Measurements from ENCODE around the gene GNAQ. TPM values are rescaled to one million over a fixed set of nuclear protein-coding genes. Genes with fewer than 3 reads are reported as not detected.
"Not testable (repeated sequence)": the region's sequence is repeated elsewhere in the genome, so short reads cannot be mapped to it uniquely, and the experiment has no call there.

GNAQ gene
- total RNA-seq, 1 experiment from 2014 or later = 0.51 TPM

DNA sequence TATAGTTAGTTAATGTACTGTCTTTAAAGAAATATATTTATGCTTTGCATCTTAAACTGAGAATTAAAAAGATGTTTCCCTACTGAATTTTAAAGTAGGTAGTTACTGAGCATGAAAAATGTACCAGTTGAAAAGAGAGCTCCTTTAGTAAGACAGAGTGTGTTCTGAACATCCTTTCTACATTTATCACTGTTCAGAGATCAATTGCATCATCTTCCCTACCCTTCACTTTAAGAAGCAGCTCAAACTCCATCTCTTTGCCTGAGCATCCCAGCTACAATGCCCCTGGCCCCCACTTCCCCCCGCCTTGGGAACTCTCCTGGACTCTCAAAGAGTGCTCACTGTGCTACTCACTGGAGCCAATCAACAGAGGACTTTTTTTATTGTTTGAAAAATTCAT lies 164.7 kb downstream of the GNAQ start:
- H3K4me3 ChIP-seq (ENCODE audit: low read length) = no peak overlapping the region
- no peak overlapping the region for H2AFZ ChIP-seq (ENCODE audit: low read length)
- ATAC-seq (no peak), DNase-seq (no peak)
- no peaks in the 10 kb centered on the region for H3K4me1 ChIP-seq (ENCODE audit: insufficient read depth, low read length)
- H3K36me3 ChIP-seq (ENCODE audit: low read depth, low read length) = no peaks in the 10 kb centered on the region; the same call in 1 of the 2 replicates
- H3K9me3 ChIP-seq (ENCODE audit: low read length) = no peaks in the 10 kb centered on the region
- no peaks in the 10 kb centered on the region for H3K27me3 ChIP-seq (ENCODE audit: low read length)
- no peaks in the 10 kb centered on the region for H3F3A ChIP-seq (ENCODE audit: low read length, unreplicated experiment)
- POLR2A ChIA-PET (ENCODE audit: unreplicated experiment) = no interaction called here
- H3K79me2 ChIP-seq (ENCODE audit: low read length) = no peaks in the 10 kb centered on the region
- H3K9me2 ChIP-seq (replicated peaks; ENCODE audit: low read length) = no peaks in the 10 kb centered on the region
- H3K9ac ChIP-seq (ENCODE audit: low read length) = no peak overlapping the region
- no TSS peak for BruUV-seq (replicated peaks)
- TF ChIP-seq EZH2phosphoT487 (IDR thresholded peaks at IDR 0.05; ENCODE audit: borderline replicate concordance, low read length) = no peak
- no peak overlapping the region for H3K27ac ChIP-seq (ENCODE audit: low read length)
- CTCF ChIA-PET = no interaction called here
- H4K20me1 ChIP-seq (ENCODE audit: low read length) = no peaks in the 10 kb centered on the region
- H3K4me2 ChIP-seq (ENCODE audit: low read length) = no peak overlapping the region
- intact Hi-C loops (cut with micrococcal nuclease) = no loop called here

DNA sequence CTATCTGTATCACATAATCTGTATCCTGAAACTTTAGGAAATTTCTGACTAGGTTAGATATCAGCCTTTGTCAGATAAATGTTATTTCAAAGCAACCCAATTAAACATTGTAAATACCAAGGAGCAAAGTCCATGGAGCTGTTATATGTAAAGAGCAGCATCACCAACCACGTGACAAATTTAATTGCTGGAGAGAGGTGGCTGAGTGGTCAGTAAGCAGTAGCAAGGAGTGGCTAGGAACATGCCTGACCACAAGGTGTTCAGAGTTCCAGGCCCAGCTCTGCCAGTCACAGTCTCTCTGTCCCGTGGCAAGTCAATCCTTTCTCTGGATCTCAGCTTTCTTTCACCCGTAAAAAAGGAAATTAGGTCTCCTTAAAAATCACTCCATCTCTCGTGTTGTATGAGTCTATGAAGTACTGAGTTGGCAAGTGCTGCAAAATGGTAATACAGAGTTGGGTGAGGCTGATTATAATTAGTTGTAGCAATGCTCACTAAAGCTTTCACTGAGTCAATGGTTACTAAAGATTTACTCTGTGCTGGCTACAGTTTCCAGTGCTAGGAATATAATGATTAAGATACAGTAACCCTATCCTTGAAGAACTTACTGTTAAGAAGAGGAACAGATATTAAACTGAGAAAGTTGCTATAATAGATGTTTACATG lies 166.1 kb downstream of the GNAQ start:
- Histone ChIP-seq H3K9ac (ENCODE audit: low read length) (no peak overlapping the region), H3K36me3 (ENCODE audit: low read depth, low read length) (no peaks in the 10 kb centered on the region; the same call in 1 of the 2 replicates), H3K27ac (ENCODE audit: low read length) (no peak overlapping the region), H2AFZ (ENCODE audit: low read length) (no peak overlapping the region), H3K4me1 (ENCODE audit: insufficient read depth, low read length) (no peaks in the 10 kb centered on the region), H3F3A (ENCODE audit: low read length, unreplicated experiment) (no peaks in the 10 kb centered on the region), H3K4me2 (ENCODE audit: low read length) (no peak overlapping the region), H3K9me3 (ENCODE audit: low read length) (no peaks in the 10 kb centered on the region), H3K4me3 (ENCODE audit: low read length) (no peak overlapping the region), H4K20me1 (ENCODE audit: low read length) (no peaks in the 10 kb centered on the region), H3K27me3 (ENCODE audit: low read length) (no peaks in the 10 kb centered on the region), H3K9me2 (replicated peaks; ENCODE audit: low read length) (no peaks in the 10 kb centered on the region), H3K79me2 (ENCODE audit: low read length) (no peaks in the 10 kb centered on the region)
- POLR2A ChIA-PET (ENCODE audit: unreplicated experiment) = interaction anchor here (0.7 kb wide), 1 partner anchor 30 kb away, joined by 5 read pairs; no protein-coding TSS in a partner anchor
- DNase-seq = no peak
- ATAC-seq = no peak; the same call in 1 of the 2 replicates
- no TSS peak for BruUV-seq (replicated peaks)
- CTCF ChIA-PET = no interaction called here
- intact Hi-C loops (cut with micrococcal nuclease) = no loop called here
- TF ChIP-seq CTCF (conservative IDR thresholded peaks at IDR 0.05; ENCODE audit: low read depth, low read length) = no peak
- no peak for TF ChIP-seq EZH2phosphoT487 (IDR thresholded peaks at IDR 0.05; ENCODE audit: borderline replicate concordance, low read length)
- TF ChIP-seq EZH2 (IDR thresholded peaks at IDR 0.05; ENCODE audit: low read length, unreplicated experiment) = no peak

DNA sequence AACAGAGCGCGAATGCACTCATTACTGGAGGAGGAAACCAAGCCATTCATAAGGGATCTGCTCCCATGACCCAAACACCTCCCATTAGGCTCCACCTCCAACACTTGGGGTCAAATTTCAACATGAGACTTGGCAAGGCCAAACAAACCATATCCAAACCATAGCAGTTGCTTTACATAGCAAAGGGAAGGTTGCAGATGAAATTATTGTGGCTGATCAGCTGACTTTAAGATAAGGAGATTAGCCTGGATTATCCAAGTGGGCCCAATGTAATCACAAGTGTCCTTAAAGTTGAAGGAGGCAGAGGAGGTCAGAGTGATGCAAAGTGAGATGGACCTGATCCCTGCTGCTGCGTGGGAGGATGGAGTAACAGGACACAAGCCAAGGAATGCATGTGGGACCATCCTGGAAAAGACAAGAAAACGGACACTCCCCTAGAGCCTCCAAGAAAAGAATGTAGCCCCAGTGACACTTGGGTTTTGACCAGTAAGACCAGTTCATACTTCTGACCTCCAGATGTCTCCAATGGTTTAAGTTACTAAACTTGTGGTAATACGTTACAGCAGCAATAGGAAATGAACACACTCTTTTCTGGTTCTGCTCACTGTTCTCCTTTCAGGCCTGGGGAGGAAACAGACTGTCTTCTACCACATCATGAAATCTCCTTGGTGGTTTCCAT lies 167.3 kb downstream of the GNAQ start:
- POLR2A ChIA-PET (ENCODE audit: unreplicated experiment) = no interaction called here
- no peaks in the 10 kb centered on the region for H4K20me1 ChIP-seq (ENCODE audit: low read length)
- H3F3A ChIP-seq (ENCODE audit: low read length, unreplicated experiment) = no peaks in the 10 kb centered on the region
- H3K4me1 ChIP-seq (ENCODE audit: insufficient read depth, low read length) = no peaks in the 10 kb centered on the region
- CTCF ChIA-PET = no interaction called here
- H3K9me2 ChIP-seq (replicated peaks; ENCODE audit: low read length) = no peaks in the 10 kb centered on the region
- ATAC-seq = no peak
- H3K4me3 ChIP-seq (ENCODE audit: low read length) = no peak overlapping the region
- H3K36me3 ChIP-seq (ENCODE audit: low read depth, low read length) = no peaks in the 10 kb centered on the region; the same call in 1 of the 2 replicates
- H3K9me3 ChIP-seq (ENCODE audit: low read length) = no peaks in the 10 kb centered on the region
- H3K9ac ChIP-seq (ENCODE audit: low read length) = no peak overlapping the region
- no peaks in the 10 kb centered on the region for H3K27me3 ChIP-seq (ENCODE audit: low read length)
- no peak for DNase-seq
- TF ChIP-seq CTCF (conservative IDR thresholded peaks at IDR 0.05; ENCODE audit: low read depth, low read length) (no peak), EZH2phosphoT487 (IDR thresholded peaks at IDR 0.05; ENCODE audit: borderline replicate concordance, low read length) (no peak), EZH2 (IDR thresholded peaks at IDR 0.05; ENCODE audit: low read length, unreplicated experiment) (no peak)
- intact Hi-C loops (cut with micrococcal nuclease) = no loop called here
- no peak overlapping the region for H3K4me2 ChIP-seq (ENCODE audit: low read length)
- H3K79me2 ChIP-seq (ENCODE audit: low read length) = no peaks in the 10 kb centered on the region
- no TSS peak for BruUV-seq (replicated peaks)
- no peak overlapping the region for H3K27ac ChIP-seq (ENCODE audit: low read length)
- no peak overlapping the region for H2AFZ ChIP-seq (ENCODE audit: low read length)

DNA sequence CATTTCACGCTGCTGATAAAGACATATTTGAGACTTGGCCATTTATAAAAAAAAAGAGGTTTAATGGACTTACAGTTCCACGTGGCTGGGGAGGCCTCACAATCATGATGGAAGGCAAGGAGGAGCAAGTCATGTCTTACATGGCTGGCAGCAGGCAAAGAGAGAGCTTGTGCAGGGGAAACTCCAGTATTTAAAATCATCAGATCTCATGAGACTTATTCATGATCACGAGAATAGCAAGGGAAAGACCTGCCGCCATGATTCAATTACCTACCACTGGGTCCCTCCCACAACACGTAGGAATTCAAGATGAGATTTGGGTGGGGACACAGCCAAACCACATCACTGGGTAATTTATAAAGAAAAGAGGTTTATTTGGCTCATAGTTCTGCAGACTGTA lies 168.0 kb downstream of the GNAQ start:
- H3F3A ChIP-seq (ENCODE audit: low read length, unreplicated experiment); H4K20me1 ChIP-seq (ENCODE audit: low read length); ATAC-seq; CTCF ChIA-PET; intact Hi-C loops (cut with micrococcal nuclease); H2AFZ ChIP-seq (ENCODE audit: low read length); POLR2A ChIA-PET (ENCODE audit: unreplicated experiment); H3K4me2 ChIP-seq (ENCODE audit: low read length); H3K4me3 ChIP-seq (ENCODE audit: low read length); H3K4me1 ChIP-seq (ENCODE audit: insufficient read depth, low read length); H3K27me3 ChIP-seq (ENCODE audit: low read length); H3K79me2 ChIP-seq (ENCODE audit: low read length); DNase-seq; H3K9me3 ChIP-seq (ENCODE audit: low read length); BruUV-seq (replicated peaks); H3K9me2 ChIP-seq (replicated peaks; ENCODE audit: low read length); H3K36me3 ChIP-seq (ENCODE audit: low read depth, low read length); H3K9ac ChIP-seq (ENCODE audit: low read length); H3K27ac ChIP-seq (ENCODE audit: low read length): not testable (repeated sequence)

DNA sequence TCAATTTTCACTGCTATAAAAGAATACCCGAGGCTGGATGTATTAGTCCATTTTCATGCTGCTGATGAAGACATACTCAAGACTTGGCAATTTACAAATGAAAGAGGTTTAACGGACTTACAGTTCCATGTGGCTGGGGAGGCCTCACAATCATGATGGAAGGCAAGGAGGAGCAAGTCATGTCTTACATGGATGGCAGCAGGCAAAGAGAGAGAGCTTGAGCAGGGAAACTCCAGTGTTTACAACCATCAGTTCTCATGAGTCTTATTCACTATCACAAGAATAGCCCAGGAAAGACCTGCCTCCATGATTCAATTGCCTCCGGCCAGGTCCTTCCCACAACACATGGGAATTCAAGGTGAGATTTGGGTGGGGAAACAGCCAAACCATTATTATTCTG lies 170.7 kb downstream of the GNAQ start:
- H3K4me2 ChIP-seq (ENCODE audit: low read length); H3K4me1 ChIP-seq (ENCODE audit: insufficient read depth, low read length); H3K36me3 ChIP-seq (ENCODE audit: low read depth, low read length); CTCF ChIA-PET; intact Hi-C loops (cut with micrococcal nuclease); H4K20me1 ChIP-seq (ENCODE audit: low read length); ATAC-seq; H3K27me3 ChIP-seq (ENCODE audit: low read length); POLR2A ChIA-PET (ENCODE audit: unreplicated experiment); H3K9me3 ChIP-seq (ENCODE audit: low read length); H3K9ac ChIP-seq (ENCODE audit: low read length); H3K4me3 ChIP-seq (ENCODE audit: low read length); H3F3A ChIP-seq (ENCODE audit: low read length, unreplicated experiment); H3K79me2 ChIP-seq (ENCODE audit: low read length); H3K27ac ChIP-seq (ENCODE audit: low read length); H3K9me2 ChIP-seq (replicated peaks; ENCODE audit: low read length); H2AFZ ChIP-seq (ENCODE audit: low read length); BruUV-seq (replicated peaks); DNase-seq: not testable (repeated sequence)
